NCI-H82 (cell line): ENCODE results near the gene STAT3.
"Not testable (repeated sequence)": the region's sequence is repeated elsewhere in the genome, so short reads cannot be mapped to it uniquely, and the experiment has no call there.

Experiments used
- DNase-seq: peaks from one replicate; lab custom pipeline; 2025; lab: John Stamatoyannopoulos, UW

The STAT3 gene

DNA sequence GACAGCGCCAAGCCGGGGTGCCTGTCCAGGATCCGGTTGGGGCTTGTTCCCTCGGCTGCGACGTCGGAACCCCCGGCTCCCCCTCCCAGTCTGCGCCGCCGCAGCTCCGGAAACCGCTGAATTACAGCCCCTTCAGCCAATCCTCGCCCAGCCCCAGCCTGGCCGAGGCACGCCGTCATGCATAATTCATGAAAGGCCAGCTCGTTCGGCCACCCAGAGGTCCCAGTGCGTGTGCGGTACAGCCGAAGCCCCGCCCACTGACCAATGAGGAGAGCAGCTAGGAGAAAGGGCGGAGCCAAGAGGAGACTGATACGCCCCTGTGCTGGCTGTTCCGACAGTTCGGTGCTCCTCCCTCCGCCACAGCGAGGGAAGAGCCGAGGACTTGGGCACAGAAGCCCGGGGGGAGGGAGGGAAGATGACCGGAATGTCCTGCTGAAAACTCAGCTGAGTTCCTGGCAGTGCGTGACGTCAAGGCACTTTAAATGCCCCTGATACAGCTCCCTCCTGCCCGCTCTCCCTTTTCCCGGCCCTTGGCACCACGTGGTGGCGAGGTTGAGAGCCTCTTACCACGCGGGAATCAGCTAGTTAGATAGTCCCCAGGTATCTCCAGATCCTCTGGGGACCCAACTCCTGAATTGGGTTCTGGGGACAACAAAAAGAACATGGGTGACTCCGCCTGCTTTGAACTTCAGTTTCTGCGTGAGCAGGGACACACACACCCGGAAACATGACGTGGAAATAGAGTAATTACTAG lies at the start of gene STAT3:
Gene STAT3, minus strand, starts transcription at position 62 of the 754 bp plus-strand sequence. CDS start 39,926 bp downstream, outside the sequence.
- DNase-seq: peak; percentile 100

DNA sequence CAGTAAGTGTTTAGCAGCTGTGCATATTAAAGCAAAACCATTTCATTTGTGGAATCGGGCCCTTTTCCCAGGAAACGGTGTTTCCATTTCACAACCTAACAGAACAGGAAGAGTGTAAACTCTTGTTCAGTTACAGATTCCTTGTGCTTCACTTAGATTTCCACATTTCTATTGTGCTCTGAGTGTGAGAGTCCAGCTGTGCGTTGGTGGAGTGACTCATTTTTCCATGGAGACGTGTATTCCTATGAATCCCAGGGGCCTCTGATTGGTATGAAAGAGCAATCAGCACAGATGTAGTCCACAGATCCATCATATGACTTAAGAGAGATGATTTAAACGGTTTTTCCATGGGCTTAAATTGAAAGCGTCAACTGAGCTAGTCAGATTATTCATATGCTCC lies 48.1 kb upstream of the STAT3 start:
- DNase-seq: no peak

DNA sequence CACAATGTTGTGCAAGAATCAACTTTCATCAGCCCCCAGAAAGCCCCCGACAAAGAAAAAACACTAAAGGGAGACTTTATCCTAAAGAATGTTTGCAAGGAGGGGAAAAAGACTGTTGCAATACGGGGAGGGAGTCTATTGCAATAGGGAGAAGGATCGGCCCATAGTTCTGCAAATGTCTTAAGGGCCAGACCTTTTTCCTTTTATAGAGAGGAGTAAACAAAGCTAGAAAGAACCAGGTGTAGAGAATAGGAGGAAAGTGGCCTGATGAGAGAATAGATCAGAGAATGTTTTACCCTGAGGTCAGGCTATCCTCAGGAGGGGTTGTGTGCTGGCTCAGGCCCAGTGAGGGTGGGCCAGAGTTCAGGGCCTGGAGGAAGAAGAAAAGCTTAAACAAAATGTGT lies 43.5 kb upstream of the STAT3 start:
- no peak for DNase-seq

- DNase-seq: no peak
These were observed 41.6 kb upstream of the STAT3 start for GRCh38 chr17:42429726-42430447.

GRCh38 chr17:42428141-42428944 lies 40.1 kb upstream of the STAT3 start:
- peak; percentile 73 for DNase-seq

GRCh38 chr17:42424991-42425610 lies 36.9 kb upstream of the STAT3 start:
- no peak for DNase-seq

DNA sequence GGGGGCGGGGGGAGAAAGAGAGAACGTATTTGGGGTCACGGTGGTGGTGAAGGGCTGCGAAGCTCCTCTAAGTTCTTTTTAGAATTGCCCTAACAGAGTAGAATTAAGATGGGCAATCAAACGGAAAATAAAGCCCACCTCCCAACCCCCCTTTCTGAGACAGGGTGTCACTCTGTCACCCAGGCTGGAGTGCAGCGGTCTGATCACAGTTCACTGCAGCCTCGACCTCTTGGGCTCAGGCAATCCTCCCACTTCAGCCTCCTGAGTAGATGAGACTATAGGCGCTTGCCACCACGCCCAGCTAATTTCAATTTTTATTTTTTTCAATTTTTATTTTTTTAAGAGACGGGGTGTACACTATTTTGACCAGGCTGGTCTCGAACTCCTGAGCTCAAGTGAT lies 35.5 kb upstream of the STAT3 start:
- DNase-seq: no peak

GRCh38 chr17:42422958-42423712 lies 34.9 kb upstream of the STAT3 start, which contains the start of gene CAVIN1:
Gene CAVIN1 (minus strand): TSS chr17:42423256. CDS start chr17:42423097, 159 bp downstream.
- peak; percentile 41 for DNase-seq

DNA sequence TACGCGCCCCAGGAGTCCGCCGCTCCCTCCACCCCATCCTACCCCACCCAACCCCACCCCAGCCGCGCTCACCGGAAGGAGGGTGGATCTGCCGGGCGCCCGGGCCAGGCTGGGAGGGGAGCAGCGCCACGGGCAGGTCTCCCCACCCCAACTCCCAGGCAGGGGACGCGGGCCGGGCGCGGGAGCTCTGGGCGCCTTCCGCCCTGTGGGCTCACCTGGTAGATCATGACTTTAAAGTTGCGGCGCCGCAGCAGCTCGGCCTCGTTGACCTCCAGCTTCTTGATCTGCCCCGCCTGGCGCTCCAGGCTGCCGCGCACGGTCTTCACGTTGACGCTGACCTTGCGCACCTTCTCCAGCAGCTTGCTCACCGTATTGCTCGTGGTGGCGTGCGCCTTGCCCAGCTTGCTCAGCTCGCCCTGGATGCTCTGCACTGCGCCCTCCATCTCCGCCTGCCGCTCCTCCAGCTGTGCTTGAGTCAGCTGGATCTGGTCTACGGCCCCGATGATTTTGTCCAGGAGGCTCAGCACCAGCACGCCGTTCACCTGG lies 34.2 kb upstream of the STAT3 start:
- peak; percentile 36 for DNase-seq

- no peak for DNase-seq
These were observed 33.5 kb upstream of the STAT3 start for GRCh38 chr17:42421507-42422338.

GRCh38 chr17:42421136-42421506 lies 32.9 kb upstream of the STAT3 start:
- no peak for DNase-seq

- not testable (repeated sequence) for DNase-seq
These were observed 29.7 kb upstream of the STAT3 start for GRCh38 chr17:42417981-42418380.

DNA sequence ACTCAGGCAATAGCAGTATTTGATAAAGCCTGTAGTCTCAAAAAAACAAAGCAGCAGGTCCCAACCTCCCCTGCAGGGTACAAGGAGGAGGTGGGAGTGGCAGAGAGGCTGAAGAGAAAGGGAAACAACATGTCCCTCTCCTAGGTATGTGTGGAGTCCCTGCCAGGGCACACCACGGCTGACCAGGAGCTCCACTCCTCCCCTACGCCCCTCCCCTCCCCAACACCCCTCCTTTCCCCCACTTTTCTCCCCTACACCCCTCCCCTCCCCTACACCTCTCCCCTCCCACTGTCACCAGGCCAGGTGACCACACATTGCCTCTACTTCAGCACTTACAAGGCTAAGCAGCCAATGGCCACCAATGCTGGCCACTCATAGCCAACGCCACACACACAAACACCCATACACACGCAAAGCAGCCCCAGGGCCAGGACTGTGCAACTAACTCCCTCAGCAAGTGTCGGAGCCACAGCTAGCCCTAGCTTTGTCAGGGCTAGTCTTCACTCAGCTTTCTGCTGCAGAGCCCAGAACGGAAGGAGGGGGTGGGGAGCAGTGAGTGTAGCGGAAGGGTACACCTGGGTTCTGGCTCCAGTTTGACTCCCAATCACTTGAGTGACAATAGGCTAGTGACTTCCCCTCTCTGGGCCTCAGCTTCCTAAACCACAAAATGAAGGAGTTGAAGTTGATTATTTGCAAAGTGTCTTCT lies 26.6 kb upstream of the STAT3 start:
- DNase-seq: no peak

DNA sequence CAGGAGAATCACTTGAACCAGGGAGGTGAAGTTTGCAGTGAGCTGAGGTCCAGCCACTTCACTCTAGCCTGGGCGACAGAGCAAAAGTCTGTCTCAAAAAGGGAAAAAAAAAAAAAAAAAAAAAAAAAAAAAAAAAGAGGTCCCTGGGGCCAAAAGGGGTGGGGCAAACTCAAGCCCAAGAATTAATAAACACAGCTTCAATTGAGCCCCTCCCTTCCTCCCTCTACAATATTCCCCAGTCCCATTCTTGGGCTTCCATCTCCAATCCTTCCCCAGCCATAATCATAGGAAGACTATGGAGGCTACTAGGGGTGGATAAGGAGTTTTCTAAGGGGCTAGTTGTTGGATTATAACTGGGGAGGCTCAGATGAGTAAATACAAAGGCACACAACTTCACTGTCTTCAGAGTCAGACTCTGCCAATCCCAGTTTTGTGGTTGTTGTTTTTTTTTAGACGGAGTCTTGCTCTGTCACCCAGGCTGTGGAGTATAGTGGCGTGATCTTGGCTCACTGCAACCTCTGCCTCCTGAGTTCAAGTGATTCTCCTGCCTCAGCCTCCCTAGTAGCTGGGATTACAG lies 25.3 kb upstream of the STAT3 start:
- no peak for DNase-seq

DNA sequence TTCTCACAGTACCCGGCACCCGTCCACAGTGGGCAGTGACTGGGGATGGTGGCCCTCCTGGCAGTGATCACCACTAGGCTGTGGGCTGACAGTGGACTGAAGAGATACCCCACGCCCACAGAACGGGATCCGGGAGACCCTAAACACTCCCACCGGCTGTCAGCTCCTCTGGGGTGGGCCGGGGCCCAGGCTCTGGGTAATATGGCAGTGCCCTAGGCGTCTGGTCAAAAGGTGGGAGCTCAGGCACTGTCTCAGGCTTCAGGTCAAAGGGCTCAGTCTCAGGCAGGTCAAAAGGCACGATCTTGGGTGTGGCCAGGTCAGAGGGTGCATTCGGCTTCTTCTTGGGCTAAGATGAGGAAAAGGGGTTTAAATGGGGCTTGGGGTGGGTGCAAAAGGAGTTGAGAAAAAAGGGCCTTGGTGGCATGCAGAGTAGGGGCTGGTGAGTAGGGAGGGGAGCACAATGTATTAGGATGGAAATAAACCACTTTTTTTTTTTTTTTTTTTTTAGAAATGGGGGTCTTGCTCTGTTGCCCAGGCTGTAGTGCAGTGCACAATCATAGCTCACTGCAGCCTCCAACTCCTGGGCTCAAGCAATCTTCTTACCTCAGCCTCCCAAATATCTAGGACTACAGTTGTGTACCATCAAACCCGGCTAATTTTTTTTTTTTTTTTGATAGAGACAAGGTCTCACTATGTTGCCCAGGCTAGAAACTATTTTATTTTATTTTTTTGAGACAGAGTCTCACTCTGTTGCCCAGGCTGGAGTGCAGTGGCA lies 23.9 kb upstream of the STAT3 start:
- no peak for DNase-seq

DNA sequence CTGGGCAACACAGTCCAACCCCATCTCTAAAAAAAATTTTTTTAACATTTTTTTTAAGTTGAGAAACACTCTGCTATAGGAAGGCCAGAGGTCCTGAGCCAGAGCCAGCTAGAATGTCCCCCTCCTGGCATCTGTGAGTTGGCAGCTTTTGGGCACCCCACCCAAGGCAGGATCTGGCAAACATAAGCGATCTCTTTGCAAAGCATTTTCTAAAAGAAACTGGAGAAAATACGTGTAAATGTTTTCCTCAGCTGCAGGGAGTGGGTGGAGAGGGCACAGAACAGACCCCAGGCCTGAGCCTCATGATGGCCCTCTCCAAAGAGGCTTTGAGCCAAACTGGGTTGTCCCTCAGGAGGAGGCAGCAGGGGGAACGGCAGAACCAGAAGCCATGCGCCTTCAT lies 23.1 kb upstream of the STAT3 start:
- no peak for DNase-seq

GRCh38 chr17:42410319-42410685 lies 22.1 kb upstream of the STAT3 start:
- DNase-seq: no peak

GRCh38 chr17:42409523-42410318 lies 21.5 kb upstream of the STAT3 start:
- DNase-seq: peak; percentile 95
